ENCODE data around the gene MSMP.
A peak's percentile ranks its signal among the peaks of the same experiment; 100 is the strongest.

MSMP gene

DNA sequence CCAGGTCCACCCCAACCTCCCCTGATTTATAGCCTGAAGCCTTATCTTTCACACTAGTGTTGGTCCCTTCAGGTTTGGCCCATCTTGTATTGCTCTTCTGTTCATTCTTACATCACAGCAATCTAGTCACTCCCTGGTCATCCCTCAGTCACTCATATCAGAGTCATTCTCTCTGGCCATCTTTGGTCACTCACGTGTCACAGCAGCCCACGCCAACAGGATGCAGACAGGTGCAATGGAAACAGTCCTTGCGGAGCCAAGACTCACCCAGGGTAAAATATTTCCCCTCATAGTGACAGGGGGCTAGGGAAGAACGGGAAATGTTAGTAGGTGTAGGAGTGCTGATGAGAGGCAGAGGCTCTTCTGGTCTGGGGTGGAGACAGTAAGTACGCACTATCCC lies 610 bp downstream of the MSMP start:
- H3K4me3 Mint-ChIP-seq = no peak overlapping the region
- H3K4me1 Mint-ChIP-seq = peaks cover 27% of the 10 kb centered on the region
- peaks cover 41% of the 10 kb centered on the region for H3K36me3 Mint-ChIP-seq (ENCODE audit: low read depth)
- H3K27me3 Mint-ChIP-seq (ENCODE audit: low read depth, poor library complexity) = no peaks in the 10 kb centered on the region
- H3K9me3 Mint-ChIP-seq = no peaks in the 10 kb centered on the region
- TF ChIP-seq, protein P1, sequence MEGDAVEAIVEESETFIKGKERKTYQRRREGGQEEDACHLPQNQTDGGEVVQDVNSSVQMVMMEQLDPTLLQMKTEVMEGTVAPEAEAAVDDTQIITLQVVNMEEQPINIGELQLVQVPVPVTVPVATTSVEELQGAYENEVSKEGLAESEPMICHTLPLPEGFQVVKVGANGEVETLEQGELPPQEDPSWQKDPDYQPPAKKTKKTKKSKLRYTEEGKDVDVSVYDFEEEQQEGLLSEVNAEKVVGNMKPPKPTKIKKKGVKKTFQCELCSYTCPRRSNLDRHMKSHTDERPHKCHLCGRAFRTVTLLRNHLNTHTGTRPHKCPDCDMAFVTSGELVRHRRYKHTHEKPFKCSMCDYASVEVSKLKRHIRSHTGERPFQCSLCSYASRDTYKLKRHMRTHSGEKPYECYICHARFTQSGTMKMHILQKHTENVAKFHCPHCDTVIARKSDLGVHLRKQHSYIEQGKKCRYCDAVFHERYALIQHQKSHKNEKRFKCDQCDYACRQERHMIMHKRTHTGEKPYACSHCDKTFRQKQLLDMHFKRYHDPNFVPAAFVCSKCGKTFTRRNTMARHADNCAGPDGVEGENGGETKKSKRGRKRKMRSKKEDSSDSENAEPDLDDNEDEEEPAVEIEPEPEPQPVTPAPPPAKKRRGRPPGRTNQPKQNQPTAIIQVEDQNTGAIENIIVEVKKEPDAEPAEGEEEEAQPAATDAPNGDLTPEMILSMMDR (IDR thresholded peaks at IDR 0.05) = no peak
- H3K27ac Mint-ChIP-seq = no peak overlapping the region
- DNase-seq = no peak

DNA sequence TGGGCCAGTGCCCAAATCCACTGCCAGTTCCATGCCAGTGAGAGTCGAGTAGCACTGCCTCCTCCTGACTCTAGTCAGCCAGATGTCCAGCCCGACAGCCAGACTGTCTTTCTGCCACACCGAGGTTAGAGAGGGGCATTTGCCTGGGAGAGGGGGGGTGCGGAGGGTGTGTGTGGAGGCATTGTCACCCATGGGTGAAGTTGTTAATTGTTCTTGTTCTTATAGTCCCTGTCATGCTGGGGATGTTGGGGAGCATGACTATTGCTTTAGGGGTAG lies 3.9 kb downstream of the MSMP start:
- TF ChIP-seq, protein P1 (IDR thresholded peaks at IDR 0.05) = no peak
- Mint-ChIP-seq H3K36me3 (ENCODE audit: low read depth) (peaks cover 46% of the 10 kb centered on the region), H3K27ac (no peak overlapping the region), H3K27me3 (ENCODE audit: low read depth, poor library complexity) (peaks cover 8% of the 10 kb centered on the region), H3K4me1 (peaks cover 40% of the 10 kb centered on the region), H3K9me3 (no peaks in the 10 kb centered on the region), H3K4me3 (peak overlapping the region; percentile 95)
- DNase-seq = no peak

GRCh38 chr9:35749515-35750255 lies 4.4 kb downstream of the MSMP start:
- TF ChIP-seq, protein P1 (IDR thresholded peaks at IDR 0.05) = no peak
- Mint-ChIP-seq H3K27me3 (ENCODE audit: low read depth, poor library complexity) (peaks cover 8% of the 10 kb centered on the region), H3K27ac (no peak overlapping the region), H3K9me3 (no peaks in the 10 kb centered on the region), H3K4me3 (peak overlapping the region; percentile 95), H3K36me3 (ENCODE audit: low read depth) (peaks cover 41% of the 10 kb centered on the region), H3K4me1 (peaks cover 40% of the 10 kb centered on the region)
- peak; percentile 42 for DNase-seq

- no peaks in the 10 kb centered on the region for H3K9me3 Mint-ChIP-seq
- peak within 1 kb of the TSS; percentile 95 for H3K4me3 Mint-ChIP-seq
- H3K27ac Mint-ChIP-seq = no peak within 1 kb of the TSS
- DNase-seq = peak; percentile 84
- TF ChIP-seq, protein P1 (IDR thresholded peaks at IDR 0.05) = no peak
- H3K36me3 Mint-ChIP-seq (ENCODE audit: low read depth) = peaks cover 43% of the 10 kb centered on the region
- peaks cover 40% of the 10 kb centered on the region for H3K4me1 Mint-ChIP-seq
- peaks cover 8% of the 10 kb centered on the region for H3K27me3 Mint-ChIP-seq (ENCODE audit: low read depth, poor library complexity)
Observed at GRCh38 chr9:35748858-35749514, 5.1 kb downstream of the MSMP start, which contains the start of the genes GBA2 and RGP1. Gene GBA2, minus strand, starts transcription at chr9:35749228. Its CDS starts 524 bp downstream, at chr9:35748704. Gene RGP1, plus strand, starts transcription at chr9:35749287. Its CDS starts 469 bp downstream, at chr9:35749756.

DNA sequence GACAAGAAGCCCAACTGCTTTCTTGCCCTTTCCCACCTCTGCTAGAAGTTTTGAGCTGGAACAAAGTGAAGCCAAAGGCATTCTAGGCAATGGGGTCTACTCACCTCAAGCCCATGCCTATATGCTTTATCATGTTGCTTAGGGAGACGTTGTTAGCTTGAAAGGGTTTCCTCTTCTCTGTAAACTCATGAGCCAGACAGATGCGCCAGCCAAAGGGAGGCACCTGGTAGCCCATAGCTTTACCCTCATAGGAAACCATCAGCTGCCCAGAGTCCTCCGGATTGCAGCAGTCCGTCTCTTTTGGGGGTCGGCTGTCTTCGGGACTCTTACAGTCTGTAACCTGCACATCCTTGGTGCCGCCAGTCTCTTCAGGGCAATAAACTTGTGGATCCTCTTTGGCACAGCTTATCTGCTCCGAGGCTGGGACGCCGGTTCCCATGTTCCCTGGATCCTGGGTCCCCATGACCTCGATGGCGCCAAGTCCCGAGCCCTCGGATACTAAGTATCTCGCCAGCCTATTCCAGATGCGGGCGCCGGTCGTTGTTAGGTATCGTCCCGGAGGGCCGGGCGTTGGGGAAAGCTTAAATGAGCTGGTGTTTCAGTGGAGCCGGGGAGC lies 5.7 kb downstream of the MSMP start:
- Mint-ChIP-seq H3K27ac (no peak overlapping the region), H3K4me1 (peaks cover 40% of the 10 kb centered on the region), H3K4me3 (peak overlapping the region; percentile 92), H3K36me3 (ENCODE audit: low read depth) (peaks cover 41% of the 10 kb centered on the region), H3K27me3 (ENCODE audit: low read depth, poor library complexity) (peaks cover 8% of the 10 kb centered on the region), H3K9me3 (no peaks in the 10 kb centered on the region)
- no peak for DNase-seq
- TF ChIP-seq, protein P1 (IDR thresholded peaks at IDR 0.05) = no peak
